ENCODE results near the gene WWOX.
A peak's percentile ranks its signal among the peaks of the same experiment; 100 is the strongest.

The WWOX gene

DNA sequence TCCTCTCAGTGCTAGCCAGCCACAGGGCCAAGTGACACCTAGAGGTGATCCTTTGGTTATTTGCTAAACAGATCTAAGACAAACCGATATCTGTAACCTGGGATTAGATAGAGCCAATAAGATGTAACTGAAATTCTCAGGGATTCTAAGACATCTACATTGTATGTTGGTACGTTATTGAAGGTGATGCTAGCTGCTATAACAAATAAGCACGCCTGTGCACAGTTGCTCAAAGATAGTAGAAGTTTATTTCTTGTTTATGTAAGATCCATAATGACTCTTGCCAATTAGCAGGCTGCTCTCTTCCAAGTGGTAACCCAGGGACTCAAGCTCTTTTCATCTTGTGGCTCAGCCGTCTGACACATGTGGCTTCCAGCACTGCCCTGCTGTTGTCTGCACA lies 370.3 kb downstream of the WWOX start:
- H3K4me1 ChIP-seq: no peaks in the 10 kb centered on the region
- no peak overlapping the region for H3K27ac ChIP-seq
- intact Hi-C loops (cut with DNase I; ENCODE audit: low total_unique reads): no loop called here
- TF ChIP-seq, protein P1, sequence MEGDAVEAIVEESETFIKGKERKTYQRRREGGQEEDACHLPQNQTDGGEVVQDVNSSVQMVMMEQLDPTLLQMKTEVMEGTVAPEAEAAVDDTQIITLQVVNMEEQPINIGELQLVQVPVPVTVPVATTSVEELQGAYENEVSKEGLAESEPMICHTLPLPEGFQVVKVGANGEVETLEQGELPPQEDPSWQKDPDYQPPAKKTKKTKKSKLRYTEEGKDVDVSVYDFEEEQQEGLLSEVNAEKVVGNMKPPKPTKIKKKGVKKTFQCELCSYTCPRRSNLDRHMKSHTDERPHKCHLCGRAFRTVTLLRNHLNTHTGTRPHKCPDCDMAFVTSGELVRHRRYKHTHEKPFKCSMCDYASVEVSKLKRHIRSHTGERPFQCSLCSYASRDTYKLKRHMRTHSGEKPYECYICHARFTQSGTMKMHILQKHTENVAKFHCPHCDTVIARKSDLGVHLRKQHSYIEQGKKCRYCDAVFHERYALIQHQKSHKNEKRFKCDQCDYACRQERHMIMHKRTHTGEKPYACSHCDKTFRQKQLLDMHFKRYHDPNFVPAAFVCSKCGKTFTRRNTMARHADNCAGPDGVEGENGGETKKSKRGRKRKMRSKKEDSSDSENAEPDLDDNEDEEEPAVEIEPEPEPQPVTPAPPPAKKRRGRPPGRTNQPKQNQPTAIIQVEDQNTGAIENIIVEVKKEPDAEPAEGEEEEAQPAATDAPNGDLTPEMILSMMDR (IDR thresholded peaks at IDR 0.05): no peak
- no peaks in the 10 kb centered on the region for H3K36me3 ChIP-seq
- H3K4me3 ChIP-seq: no peak overlapping the region
- no peaks in the 10 kb centered on the region for H3K27me3 ChIP-seq
- no peaks in the 10 kb centered on the region for H3K9me3 ChIP-seq
- no peak for DNase-seq

DNA sequence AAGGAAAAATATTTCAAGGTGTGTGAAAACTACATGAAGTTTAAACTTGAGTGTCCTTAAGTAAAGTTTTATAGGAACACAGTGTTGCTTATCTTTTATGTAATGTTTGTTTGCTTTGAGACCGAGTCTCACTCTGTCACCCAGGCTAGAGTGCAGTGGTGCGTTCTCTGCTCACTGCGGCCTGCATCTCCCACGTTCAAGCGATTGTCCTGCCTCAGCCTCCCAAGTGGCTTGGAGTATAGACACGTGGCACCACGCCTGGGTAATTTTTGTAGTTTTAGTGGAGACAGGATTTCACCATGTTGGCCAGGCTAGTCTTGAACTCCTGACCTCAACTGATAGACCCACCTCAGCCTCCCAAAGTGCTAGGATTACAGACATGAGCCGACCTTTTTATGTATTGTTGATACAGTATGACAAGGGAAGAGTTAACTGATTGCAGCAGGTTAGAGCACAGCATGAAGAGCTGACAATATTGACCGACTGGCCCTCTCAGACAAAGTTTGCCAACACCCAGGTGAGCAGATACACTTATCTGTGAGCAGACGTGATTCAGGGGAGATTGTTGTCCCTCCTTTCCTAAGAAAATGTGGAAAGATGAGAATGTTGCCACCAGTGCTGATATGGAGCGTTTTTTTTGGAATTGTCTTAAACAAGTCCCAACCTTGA lies 373.7 kb downstream of the WWOX start:
- Histone ChIP-seq H3K27me3 (no peaks in the 10 kb centered on the region), H3K4me1 (no peaks in the 10 kb centered on the region), H3K9me3 (no peaks in the 10 kb centered on the region), H3K4me3 (no peak overlapping the region), H3K36me3 (no peaks in the 10 kb centered on the region), H3K27ac (no peak overlapping the region)
- TF ChIP-seq, protein P1 (IDR thresholded peaks at IDR 0.05): no peak
- intact Hi-C loops (cut with DNase I; ENCODE audit: low total_unique reads): no loop called here
- DNase-seq: no peak

DNA sequence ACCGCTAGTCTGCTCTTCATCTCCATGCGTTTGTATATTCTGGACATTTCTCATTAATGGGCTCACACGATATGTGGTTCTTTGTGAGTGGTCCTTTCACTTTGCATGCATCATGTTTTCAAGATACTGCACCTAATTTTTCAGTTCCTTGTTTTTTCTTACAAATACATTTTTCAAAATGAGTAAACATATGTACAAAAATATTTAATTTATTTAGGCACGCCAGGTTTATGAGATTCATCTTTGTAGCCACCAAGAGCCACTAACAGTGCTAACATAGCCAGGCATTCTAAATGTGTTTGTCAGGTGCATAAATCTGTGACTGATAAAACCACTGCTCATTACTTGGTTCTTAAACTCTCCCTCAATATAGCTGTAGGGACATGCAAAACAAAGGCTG lies 375.3 kb downstream of the WWOX start:
- Histone ChIP-seq H3K4me3 (no peak overlapping the region), H3K9me3 (no peaks in the 10 kb centered on the region), H3K4me1 (no peaks in the 10 kb centered on the region), H3K27ac (no peak overlapping the region), H3K36me3 (no peaks in the 10 kb centered on the region), H3K27me3 (no peaks in the 10 kb centered on the region)
- DNase-seq: no peak
- intact Hi-C loops (cut with DNase I; ENCODE audit: low total_unique reads): no loop called here
- TF ChIP-seq, protein P1 (IDR thresholded peaks at IDR 0.05): no peak

DNA sequence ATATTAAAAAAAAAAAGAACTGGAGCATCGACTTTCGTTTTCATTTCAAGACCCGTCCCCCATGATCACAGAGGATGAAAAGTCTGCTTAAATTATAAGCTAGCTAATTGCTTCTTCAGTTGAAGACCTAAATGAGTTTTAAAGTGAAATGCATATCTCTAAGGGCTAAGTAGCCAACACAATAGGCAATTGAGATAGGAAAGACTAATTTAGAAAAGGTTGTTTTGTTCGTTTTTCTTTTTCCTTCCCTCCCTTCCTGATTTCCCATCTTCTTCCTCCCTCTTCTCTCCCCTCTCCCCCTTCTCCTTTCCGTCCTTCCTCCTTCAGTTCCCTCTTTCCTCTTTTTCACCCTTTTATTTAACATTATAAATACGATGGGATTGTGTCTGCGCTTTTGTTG lies 377.2 kb downstream of the WWOX start:
- intact Hi-C loops (cut with DNase I; ENCODE audit: low total_unique reads): no loop called here
- TF ChIP-seq, protein P1 (IDR thresholded peaks at IDR 0.05): no peak

DNA sequence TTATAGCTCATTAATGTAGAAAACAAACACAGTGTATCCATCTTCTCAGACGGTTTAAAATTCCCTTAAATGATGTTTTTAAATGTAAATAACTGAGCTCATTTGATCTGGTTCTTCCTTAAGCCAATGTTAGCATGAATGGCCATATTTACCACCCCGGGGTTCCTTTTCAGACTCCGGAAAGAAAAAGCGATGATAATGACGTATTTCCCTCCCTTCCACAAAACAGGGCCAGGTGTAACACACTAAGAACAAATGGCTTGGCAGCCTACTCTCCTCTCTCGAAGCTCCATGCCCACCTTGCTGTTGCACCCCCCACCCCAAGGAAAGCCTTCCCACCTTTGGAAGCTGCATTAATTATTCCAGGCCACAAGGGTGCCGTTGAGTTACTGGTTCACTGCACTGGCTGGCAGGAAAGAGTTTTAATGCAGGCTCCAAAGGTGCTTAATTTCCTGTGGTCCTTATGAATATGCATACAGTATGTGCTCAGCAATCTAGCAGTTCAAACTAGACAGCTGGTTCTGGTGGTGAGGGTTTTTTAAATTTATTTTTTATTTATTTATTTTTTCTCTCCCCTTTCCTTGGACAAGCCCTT lies 378.9 kb downstream of the WWOX start:
- Histone ChIP-seq H3K4me3 (no peak overlapping the region), H3K27ac (no peak overlapping the region), H3K36me3 (no peaks in the 10 kb centered on the region), H3K27me3 (no peaks in the 10 kb centered on the region), H3K9me3 (no peaks in the 10 kb centered on the region), H3K4me1 (no peaks in the 10 kb centered on the region)
- intact Hi-C loops (cut with DNase I; ENCODE audit: low total_unique reads): no loop called here
- DNase-seq: no peak
- TF ChIP-seq, protein P1 (IDR thresholded peaks at IDR 0.05): peak in 1 of 2 experiments; percentile 17

More for the DNA sequence above, 377.2 kb downstream of the WWOX start:
- H3K36me3 ChIP-seq: no peaks in the 10 kb centered on the region
- H3K4me3 ChIP-seq: no peak overlapping the region
- no peaks in the 10 kb centered on the region for H3K4me1 ChIP-seq
- H3K27me3 ChIP-seq: no peaks in the 10 kb centered on the region
- H3K27ac ChIP-seq: no peak overlapping the region
- no peaks in the 10 kb centered on the region for H3K9me3 ChIP-seq
- DNase-seq: no peak

All from tibial artery (tissue), 4 donors.